ENCODE measurements around the gene NR3C1. TPM values are rescaled to one million over a fixed set of nuclear protein-coding genes. Genes with fewer than 3 reads are reported as not detected.

NR3C1 gene
- total RNA-seq, 1 donor from 2014 or later: 44.6 TPM

- peaks cover 6% of the 10 kb centered on the region for H3K36me3 Mint-ChIP-seq (ENCODE audit: low read depth)
- H3K27ac Mint-ChIP-seq (ENCODE audit: unreplicated experiment): no peak overlapping the region
- no peaks in the 10 kb centered on the region for H3K27me3 Mint-ChIP-seq (ENCODE audit: low read depth)
- no peaks in the 10 kb centered on the region for H3K9me3 Mint-ChIP-seq (ENCODE audit: low read depth)
- H3K4me1 Mint-ChIP-seq (ENCODE audit: low read depth): peaks cover 5% of the 10 kb centered on the region
- no peak overlapping the region for H3K4me3 Mint-ChIP-seq (ENCODE audit: unreplicated experiment)
- no peak for DNase-seq (ENCODE audit: low spot score)
- no peak for TF ChIP-seq CTCF (IDR thresholded peaks at IDR 0.05)
Measured at GRCh38 chr5:143275512-143276363, 127.7 kb downstream of the NR3C1 start.

- H3K36me3 Mint-ChIP-seq (ENCODE audit: low read depth): peaks cover 6% of the 10 kb centered on the region
- H3K9me3 Mint-ChIP-seq (ENCODE audit: low read depth): peaks cover 6% of the 10 kb centered on the region
- H3K27ac Mint-ChIP-seq (ENCODE audit: unreplicated experiment): no peak overlapping the region
- H3K4me3 Mint-ChIP-seq (ENCODE audit: unreplicated experiment): no peak overlapping the region
- H3K27me3 Mint-ChIP-seq (ENCODE audit: low read depth): no peaks in the 10 kb centered on the region
- TF ChIP-seq CTCF (IDR thresholded peaks at IDR 0.05): no peak
- peaks cover 4% of the 10 kb centered on the region for H3K4me1 Mint-ChIP-seq (ENCODE audit: low read depth)
- no peak for DNase-seq (ENCODE audit: low spot score)
Measured at GRCh38 chr5:143274952-143275351, 128.5 kb downstream of the NR3C1 start.

GRCh38 chr5:143271431-143271830 is 132.1 kb downstream of the NR3C1 start:
- no peak for DNase-seq (ENCODE audit: low spot score)
- Mint-ChIP-seq H3K4me3 (ENCODE audit: unreplicated experiment) (no peak overlapping the region), H3K4me1 (ENCODE audit: low read depth) (no peaks in the 10 kb centered on the region), H3K27ac (ENCODE audit: unreplicated experiment) (no peak overlapping the region), H3K36me3 (ENCODE audit: low read depth) (peaks cover 22% of the 10 kb centered on the region), H3K9me3 (ENCODE audit: low read depth) (peaks cover 39% of the 10 kb centered on the region), H3K27me3 (ENCODE audit: low read depth) (no peaks in the 10 kb centered on the region)
- no peak for TF ChIP-seq CTCF (IDR thresholded peaks at IDR 0.05)

- H3K27me3 Mint-ChIP-seq (ENCODE audit: low read depth): no peaks in the 10 kb centered on the region
- no peak overlapping the region for H3K27ac Mint-ChIP-seq (ENCODE audit: unreplicated experiment)
Measured at GRCh38 chr5:143268388-143268787, 135.1 kb downstream of the NR3C1 start.

GRCh38 chr5:143267186-143267585 is 136.3 kb downstream of the NR3C1 start:
- H3K36me3 Mint-ChIP-seq (ENCODE audit: low read depth): peaks cover 17% of the 10 kb centered on the region
- no peak for DNase-seq (ENCODE audit: low spot score)
- no peak overlapping the region for H3K4me3 Mint-ChIP-seq (ENCODE audit: unreplicated experiment)
- peaks cover 46% of the 10 kb centered on the region for H3K9me3 Mint-ChIP-seq (ENCODE audit: low read depth)
- no peaks in the 10 kb centered on the region for H3K27me3 Mint-ChIP-seq (ENCODE audit: low read depth)
- TF ChIP-seq CTCF (IDR thresholded peaks at IDR 0.05): no peak
- peaks cover 6% of the 10 kb centered on the region for H3K4me1 Mint-ChIP-seq (ENCODE audit: low read depth)
- H3K27ac Mint-ChIP-seq (ENCODE audit: unreplicated experiment): no peak overlapping the region

More at GRCh38 chr5:143268388-143268787, 135.1 kb downstream of the NR3C1 start:
- peaks cover 46% of the 10 kb centered on the region for H3K9me3 Mint-ChIP-seq (ENCODE audit: low read depth)
- TF ChIP-seq CTCF (IDR thresholded peaks at IDR 0.05): no peak
- no peak overlapping the region for H3K4me3 Mint-ChIP-seq (ENCODE audit: unreplicated experiment)
- H3K36me3 Mint-ChIP-seq (ENCODE audit: low read depth): peaks cover 17% of the 10 kb centered on the region
- DNase-seq (ENCODE audit: low spot score): no peak
- H3K4me1 Mint-ChIP-seq (ENCODE audit: low read depth): no peaks in the 10 kb centered on the region

All from chondrocyte (in vitro differentiated cells).